ENCODE measurements around the gene PIAS1. TPM values are rescaled to one million over a fixed set of nuclear protein-coding genes. Genes with fewer than 3 reads are reported as not detected.
A peak's percentile ranks its signal among the peaks of the same experiment; 100 is the strongest.

PIAS1 gene
- total and polyA plus RNA-seq, 2 donors, result 26.2 to 29.1 TPM

DNA sequence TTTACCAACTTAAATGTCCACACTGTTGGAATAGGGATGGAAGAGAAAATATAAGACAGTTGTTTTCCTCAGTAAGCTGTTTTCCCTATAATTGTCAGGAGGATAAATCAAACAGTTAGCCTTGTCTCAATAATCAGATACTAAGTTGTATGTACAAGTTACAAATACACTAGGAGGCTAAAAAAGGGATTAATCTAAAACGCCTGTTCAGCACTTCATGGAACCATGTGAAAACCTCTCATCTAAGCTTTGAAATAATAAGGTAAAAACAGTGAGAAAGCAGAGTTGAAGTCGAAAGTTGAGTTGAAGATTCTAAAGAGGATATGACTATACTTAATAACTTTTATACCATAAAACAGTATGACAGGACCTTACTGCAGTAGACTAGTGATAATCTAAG, 89.0 kb downstream of the PIAS1 start:
- Histone ChIP-seq H3K4me1 (ENCODE audit: control insufficient read depth in 2 of 2, insufficient read depth in 2 of 2, low read length in 2 of 2) (no peaks in the 10 kb centered on the region), H3K27me3 (ENCODE audit: control insufficient read depth in 2 of 2, insufficient read depth in 1 of 2, low read length in 1 of 2) (no peaks in the 10 kb centered on the region), H3K9me3 (ENCODE audit: control insufficient read depth in 2 of 2, insufficient read depth in 1 of 2, low read length in 1 of 2) (no peaks in the 10 kb centered on the region), H3K4me3 (ENCODE audit: low read length in 2 of 2) (no peak overlapping the region), H3K27ac (ENCODE audit: low read depth in 1 of 2, low read length in 1 of 2) (no peak overlapping the region), H3K36me3 (ENCODE audit: control insufficient read depth in 2 of 2, insufficient read depth in 2 of 2, low read length in 1 of 2) (peaks cover 0 to 8% of the 10 kb centered on the region in 2 donors)
- no peak for DNase-seq (ENCODE audit: low read depth in 6 of 9, low spot score in 9 of 9)
- WGBS, result 97% methylated on average over 2 of the region's 2 CpGs

DNA sequence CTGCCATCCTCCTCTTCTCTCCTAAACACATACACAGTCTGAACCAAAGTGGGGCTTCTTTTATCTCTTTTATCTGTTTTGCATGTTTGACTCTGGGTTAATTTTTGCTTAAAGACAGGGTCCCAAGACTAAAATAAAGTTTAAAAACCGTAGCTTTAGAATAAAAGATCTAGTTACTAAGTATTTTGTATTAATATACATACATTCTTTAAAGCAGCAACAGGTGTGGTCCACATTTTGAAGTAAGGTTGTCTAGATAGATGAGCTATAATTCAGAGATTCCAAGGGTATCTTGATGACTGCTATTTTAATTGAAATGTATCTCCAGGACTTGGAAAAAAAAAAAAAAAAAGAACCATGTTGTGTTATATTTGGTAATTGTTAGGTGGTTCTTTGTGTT, 89.7 kb downstream of the PIAS1 start:
- no peak for DNase-seq (ENCODE audit: low read depth in 6 of 9, low spot score in 9 of 9)
- 99% methylated on average over 1 of the region's 1 CpG for WGBS
- Histone ChIP-seq H3K27me3 (ENCODE audit: control insufficient read depth in 2 of 2, insufficient read depth in 1 of 2, low read length in 1 of 2) (no peaks in the 10 kb centered on the region), H3K27ac (ENCODE audit: low read depth in 1 of 2, low read length in 1 of 2) (no peak overlapping the region), H3K4me1 (ENCODE audit: control insufficient read depth in 2 of 2, insufficient read depth in 2 of 2, low read length in 2 of 2) (no peaks in the 10 kb centered on the region), H3K9me3 (ENCODE audit: control insufficient read depth in 2 of 2, insufficient read depth in 1 of 2, low read length in 1 of 2) (no peaks in the 10 kb centered on the region), H3K36me3 (ENCODE audit: control insufficient read depth in 2 of 2, insufficient read depth in 2 of 2, low read length in 1 of 2) (peaks cover 0 to 9% of the 10 kb centered on the region in 2 donors), H3K4me3 (ENCODE audit: low read length in 2 of 2) (no peak overlapping the region)

GRCh38 chr15:68145706-68146105, 91.6 kb downstream of the PIAS1 start:
- no peak for DNase-seq (ENCODE audit: low read depth in 6 of 9, low spot score in 9 of 9)
- H3K27ac ChIP-seq (ENCODE audit: low read depth in 1 of 2, low read length in 1 of 2), result no peak overlapping the region
- H3K4me1 ChIP-seq (ENCODE audit: control insufficient read depth in 2 of 2, insufficient read depth in 2 of 2, low read length in 2 of 2), result no peaks in the 10 kb centered on the region
- H3K27me3 ChIP-seq (ENCODE audit: control insufficient read depth in 2 of 2, insufficient read depth in 1 of 2, low read length in 1 of 2), result no peaks in the 10 kb centered on the region
- no peak overlapping the region for H3K4me3 ChIP-seq (ENCODE audit: low read length in 2 of 2)
- no peaks in the 10 kb centered on the region for H3K9me3 ChIP-seq (ENCODE audit: control insufficient read depth in 2 of 2, insufficient read depth in 1 of 2, low read length in 1 of 2)
- peaks cover 0 to 9% of the 10 kb centered on the region in 2 donors for H3K36me3 ChIP-seq (ENCODE audit: control insufficient read depth in 2 of 2, insufficient read depth in 2 of 2, low read length in 1 of 2)

DNA sequence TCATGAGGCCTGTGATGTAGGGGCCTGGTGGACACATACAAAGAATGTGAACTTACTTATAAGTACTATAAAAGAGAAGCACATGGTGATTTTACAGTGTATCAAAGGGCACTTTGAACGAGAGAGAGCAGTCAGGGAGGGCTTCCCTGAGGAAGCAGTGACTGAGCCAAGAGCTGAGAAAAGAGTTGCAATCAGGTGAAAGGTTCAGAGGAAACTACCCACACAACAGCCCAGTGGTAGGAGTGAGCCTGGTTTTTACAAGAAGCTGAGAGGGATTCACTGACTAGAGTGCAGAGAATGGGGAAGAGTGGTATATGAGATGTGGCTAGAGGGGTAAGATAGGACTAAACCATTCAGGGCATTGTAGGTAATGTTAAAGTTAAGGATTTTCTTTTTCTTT, 93.9 kb downstream of the PIAS1 start:
- Histone ChIP-seq H3K27ac (ENCODE audit: low read depth in 1 of 2, low read length in 1 of 2) (no peak overlapping the region), H3K36me3 (ENCODE audit: control insufficient read depth in 2 of 2, insufficient read depth in 2 of 2, low read length in 1 of 2) (peaks cover 0 to 9% of the 10 kb centered on the region in 2 donors), H3K4me3 (ENCODE audit: low read length in 2 of 2) (no peak overlapping the region), H3K4me1 (ENCODE audit: control insufficient read depth in 2 of 2, insufficient read depth in 2 of 2, low read length in 2 of 2) (no peaks in the 10 kb centered on the region), H3K27me3 (ENCODE audit: control insufficient read depth in 2 of 2, insufficient read depth in 1 of 2, low read length in 1 of 2) (no peaks in the 10 kb centered on the region), H3K9me3 (ENCODE audit: control insufficient read depth in 2 of 2, insufficient read depth in 1 of 2, low read length in 1 of 2) (no peaks in the 10 kb centered on the region)
- WGBS, result 94% methylated on average over 1 of the region's 1 CpG
- no peak for DNase-seq (ENCODE audit: low read depth in 6 of 9, low spot score in 9 of 9)

DNA sequence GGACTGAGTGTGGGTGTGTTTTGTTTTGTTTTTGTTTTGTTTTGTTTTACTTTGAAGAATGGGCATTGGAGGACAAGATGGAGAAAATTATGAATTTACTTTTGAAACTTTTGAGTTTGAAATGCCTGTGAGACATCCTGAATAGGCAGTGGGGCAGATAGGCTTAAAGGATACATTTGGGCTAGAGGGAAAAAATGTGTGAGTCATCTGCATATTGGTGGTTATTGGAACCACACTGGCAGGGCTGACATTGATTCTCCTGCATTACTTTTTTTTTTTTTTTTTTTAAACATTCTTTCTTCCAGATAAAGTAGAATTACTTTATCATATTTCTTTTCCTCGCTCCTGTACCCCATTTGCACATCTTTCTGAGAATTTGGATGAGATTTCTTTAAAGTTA, 94.9 kb downstream of the PIAS1 start:
- no peak for DNase-seq (ENCODE audit: low read depth in 6 of 9, low spot score in 9 of 9)
- 98% methylated on average over 1 of the region's 1 CpG for WGBS
- H3K36me3 ChIP-seq (ENCODE audit: control insufficient read depth in 2 of 2, insufficient read depth in 2 of 2, low read length in 1 of 2), result peaks cover 3 to 14% of the 10 kb centered on the region in 2 donors

GRCh38 chr15:68150187-68150586, 96.1 kb downstream of the PIAS1 start:
- no peak overlapping the region for H3K27ac ChIP-seq (ENCODE audit: low read depth in 1 of 2, low read length in 1 of 2)
- H3K36me3 ChIP-seq (ENCODE audit: control insufficient read depth in 2 of 2, insufficient read depth in 2 of 2, low read length in 1 of 2), result peaks cover 9 to 21% of the 10 kb centered on the region in 2 donors
- H3K9me3 ChIP-seq (ENCODE audit: control insufficient read depth in 2 of 2, insufficient read depth in 1 of 2, low read length in 1 of 2), result no peaks in the 10 kb centered on the region
- DNase-seq (ENCODE audit: low read depth in 6 of 9, low spot score in 9 of 9), result no peak
- H3K27me3 ChIP-seq (ENCODE audit: control insufficient read depth in 2 of 2, insufficient read depth in 1 of 2, low read length in 1 of 2), result no peaks in the 10 kb centered on the region
- no peaks in the 10 kb centered on the region for H3K4me1 ChIP-seq (ENCODE audit: control insufficient read depth in 2 of 2, insufficient read depth in 2 of 2, low read length in 2 of 2)
- no peak overlapping the region for H3K4me3 ChIP-seq (ENCODE audit: low read length in 2 of 2)
- 95% methylated on average over 1 of the region's 1 CpG for WGBS

More for the DNA sequence above, 94.9 kb downstream of the PIAS1 start:
- Histone ChIP-seq H3K27me3 (ENCODE audit: control insufficient read depth in 2 of 2, insufficient read depth in 1 of 2, low read length in 1 of 2) (no peaks in the 10 kb centered on the region), H3K27ac (ENCODE audit: low read depth in 1 of 2, low read length in 1 of 2) (no peak overlapping the region), H3K4me3 (ENCODE audit: low read length in 2 of 2) (no peak overlapping the region), H3K4me1 (ENCODE audit: control insufficient read depth in 2 of 2, insufficient read depth in 2 of 2, low read length in 2 of 2) (no peaks in the 10 kb centered on the region), H3K9me3 (ENCODE audit: control insufficient read depth in 2 of 2, insufficient read depth in 1 of 2, low read length in 1 of 2) (no peaks in the 10 kb centered on the region)

DNA sequence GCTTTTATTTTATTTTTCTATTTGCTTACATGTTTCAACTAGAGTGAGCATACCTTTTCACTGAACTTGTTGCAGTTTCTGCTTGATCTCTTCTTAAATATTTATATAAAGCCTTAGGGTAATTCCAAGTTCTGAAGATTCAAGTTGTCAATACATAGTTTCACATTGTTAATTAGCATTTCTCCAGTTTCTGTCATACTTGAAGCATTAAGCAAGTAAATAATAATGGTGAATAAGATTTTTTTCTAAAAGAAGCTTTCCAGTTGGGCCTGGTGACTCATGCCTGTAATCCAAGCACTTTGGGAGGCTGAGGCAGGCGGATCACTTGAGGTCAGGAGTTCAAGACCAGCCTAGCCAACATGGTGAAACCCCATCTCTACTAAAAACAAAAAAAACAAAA, 97.2 kb downstream of the PIAS1 start:
- no peaks in the 10 kb centered on the region for H3K27me3 ChIP-seq (ENCODE audit: control insufficient read depth in 2 of 2, insufficient read depth in 1 of 2, low read length in 1 of 2)
- no peak overlapping the region for H3K27ac ChIP-seq (ENCODE audit: low read depth in 1 of 2, low read length in 1 of 2)
- H3K4me3 ChIP-seq (ENCODE audit: low read length in 2 of 2), result no peak overlapping the region
- no peaks in the 10 kb centered on the region for H3K9me3 ChIP-seq (ENCODE audit: control insufficient read depth in 2 of 2, insufficient read depth in 1 of 2, low read length in 1 of 2)
- WGBS, result 87% methylated on average over 1 of the region's 1 CpG
- no peak for DNase-seq (ENCODE audit: low read depth in 6 of 9, low spot score in 9 of 9)
- H3K4me1 ChIP-seq (ENCODE audit: control insufficient read depth in 2 of 2, insufficient read depth in 2 of 2, low read length in 2 of 2), result no peaks in the 10 kb centered on the region
- H3K36me3 ChIP-seq (ENCODE audit: control insufficient read depth in 2 of 2, insufficient read depth in 2 of 2, low read length in 1 of 2), result peaks cover 9 to 29% of the 10 kb centered on the region in 2 donors

- Histone ChIP-seq H3K9me3 (ENCODE audit: control insufficient read depth in 2 of 2, insufficient read depth in 1 of 2, low read length in 1 of 2) (no peaks in the 10 kb centered on the region), H3K4me3 (ENCODE audit: low read length in 2 of 2) (no peak overlapping the region), H3K36me3 (ENCODE audit: control insufficient read depth in 2 of 2, insufficient read depth in 2 of 2, low read length in 1 of 2) (peaks cover 9 to 30% of the 10 kb centered on the region in 2 donors), H3K4me1 (ENCODE audit: control insufficient read depth in 2 of 2, insufficient read depth in 2 of 2, low read length in 2 of 2) (no peaks in the 10 kb centered on the region), H3K27me3 (ENCODE audit: control insufficient read depth in 2 of 2, insufficient read depth in 1 of 2, low read length in 1 of 2) (no peaks in the 10 kb centered on the region), H3K27ac (ENCODE audit: low read depth in 1 of 2, low read length in 1 of 2) (no peak overlapping the region)
- 98% methylated on average over 2 of the region's 2 CpGs for WGBS
- DNase-seq (ENCODE audit: low read depth in 6 of 9, low spot score in 9 of 9), result no peak
Observed at GRCh38 chr15:68152342-68152741, 98.2 kb downstream of the PIAS1 start.

DNA sequence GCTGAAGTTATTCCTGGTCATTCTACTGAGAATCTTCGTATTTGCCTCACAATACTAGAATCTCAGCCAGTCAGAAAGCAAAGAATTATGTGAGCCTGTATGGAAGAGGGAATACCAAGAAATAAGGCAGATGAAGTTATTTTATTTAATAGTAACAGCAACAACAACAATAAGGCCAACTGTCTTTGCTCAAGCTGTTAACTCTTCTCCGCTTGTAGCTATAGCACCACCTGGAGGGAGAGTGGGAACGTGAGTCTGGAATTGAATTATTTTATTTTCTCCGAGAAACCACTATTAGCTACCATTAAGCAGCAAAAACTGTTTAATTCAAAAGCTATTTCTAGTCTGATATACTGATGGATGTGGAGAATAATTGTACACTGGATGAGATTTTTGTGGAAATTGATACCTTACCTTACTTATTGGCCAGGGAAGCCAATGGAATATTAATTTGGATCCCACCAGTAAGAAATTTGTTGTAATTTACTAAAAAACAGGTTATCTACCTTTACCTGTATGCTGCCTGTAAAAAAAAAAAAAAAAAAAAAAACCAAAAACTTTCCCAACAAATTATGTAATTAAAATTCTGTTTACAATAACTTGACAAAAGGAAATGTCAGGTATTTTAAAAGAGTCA, 100.9 kb downstream of the PIAS1 start:
- 79% methylated on average over 4 of the region's 4 CpGs for WGBS
- Histone ChIP-seq H3K9me3 (ENCODE audit: control insufficient read depth in 2 of 2, insufficient read depth in 1 of 2, low read length in 1 of 2) (no peaks in the 10 kb centered on the region), H3K36me3 (ENCODE audit: control insufficient read depth in 2 of 2, insufficient read depth in 2 of 2, low read length in 1 of 2) (peaks cover 16 to 44% of the 10 kb centered on the region in 2 donors), H3K4me1 (ENCODE audit: control insufficient read depth in 2 of 2, insufficient read depth in 2 of 2, low read length in 2 of 2) (no peaks in the 10 kb centered on the region), H3K27me3 (ENCODE audit: control insufficient read depth in 2 of 2, insufficient read depth in 1 of 2, low read length in 1 of 2) (no peaks in the 10 kb centered on the region), H3K4me3 (ENCODE audit: low read length in 2 of 2) (no peak overlapping the region), H3K27ac (ENCODE audit: low read depth in 1 of 2, low read length in 1 of 2) (no peak overlapping the region)
- DNase-seq (ENCODE audit: low read depth in 6 of 9, low spot score in 9 of 9), result peak; percentile 4 to 59 (median 19)

All from thymus (tissue), 11 donors.